H1 (cell line): Measurements from ENCODE around the gene GPS2. TPM values are rescaled to one million over a fixed set of nuclear protein-coding genes. Genes with fewer than 3 reads are reported as not detected.

Source experiments
- ATF2 ChIP-seq: IDR thresholded peaks from 2 replicates; pipeline ENCODE4 v1.6.1; 2012; ENCODE audit warnings: low read length, inconsistent platforms
- JUN ChIP-seq: IDR thresholded peaks from 2 replicates; pipeline ENCODE4 v1.6.1; 2011; ENCODE audit warnings: low read depth, mild to moderate bottlenecking, improper control_type of control experiment, low read length
- MAX ChIP-seq: IDR thresholded peaks from 2 replicates; pipeline ENCODE4 v1.6.1; 2012; ENCODE audit warnings: inconsistent platforms
- TAF1 ChIP-seq: IDR thresholded peaks from 2 replicates; pipeline ENCODE4 v1.6.1; 2011; ENCODE audit warnings: mild to moderate bottlenecking, low read depth, low read length
- polyA plus RNA-seq, 7 experiments: library from polyadenylated mRNA; depleted of rRNA in 3 of 7; stranded (reverse) in 5 of 7; unstranded in 2 of 7; fragments of >200 nt in 5 of 7; fragments of 200-250 nt in 2 of 7; gene quantifications; 1 replicate in 5 of 7; 2 replicates in 1 of 7; 4 replicates in 1 of 7; pipeline versions ENCODE4 v1.2.1 to v1.2.3, GENCODE V29; 2011 to 2013; ENCODE audit warnings: missing spikeins in 2 of 7, mixed read lengths in 2 of 7
- total RNA-seq: library from RNA; stranded (reverse); fragmentation: NEBNext Ultra II Directional; extraction: Animal tissue kit (Norgen Biotek cat#: 25700); gene quantifications from 2 replicates; pipeline ENCODE4 v1.2.1, GENCODE V29; 2021
- TF ChIP-seq, protein P1 (sequence below): IDR thresholded peaks from 2 replicates; pipeline ENCODE4 v1.6.1; 2012; ENCODE audit warnings: inconsistent platforms

Gene GPS2
- total and polyA plus RNA-seq, 2 of the 8 experiments (the other 6 are each of a cell fraction or from before 2014, with no cell fraction given) = 67.0 to 152 TPM

- TF ChIP-seq, protein P1, sequence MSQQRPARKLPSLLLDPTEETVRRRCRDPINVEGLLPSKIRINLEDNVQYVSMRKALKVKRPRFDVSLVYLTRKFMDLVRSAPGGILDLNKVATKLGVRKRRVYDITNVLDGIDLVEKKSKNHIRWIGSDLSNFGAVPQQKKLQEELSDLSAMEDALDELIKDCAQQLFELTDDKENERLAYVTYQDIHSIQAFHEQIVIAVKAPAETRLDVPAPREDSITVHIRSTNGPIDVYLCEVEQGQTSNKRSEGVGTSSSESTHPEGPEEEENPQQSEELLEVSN = peak; percentile 44; the same call in 1 of the 2 replicates
- TF ChIP-seq MAX = peak; percentile 67
- TF ChIP-seq TAF1 = peak; percentile 66; the same call in 1 of the 2 replicates
- TF ChIP-seq ATF2 = peak; percentile 88; the same call in 1 of the 2 replicates
- no peak for TF ChIP-seq JUN
These were observed 34.6 kb downstream of the GPS2 start (continued) for GRCh38 chr17:7280519-7281073.
